Measurements from ENCODE around the gene PPP2R2C. TPM values are rescaled to one million over a fixed set of nuclear protein-coding genes. Genes with fewer than 3 reads are reported as not detected.

The PPP2R2C gene
- total and polyA plus RNA-seq, 2 of the 4 experiments (the other 2 are of a cell fraction) = 0.03 TPM; not detected in 1

DNA sequence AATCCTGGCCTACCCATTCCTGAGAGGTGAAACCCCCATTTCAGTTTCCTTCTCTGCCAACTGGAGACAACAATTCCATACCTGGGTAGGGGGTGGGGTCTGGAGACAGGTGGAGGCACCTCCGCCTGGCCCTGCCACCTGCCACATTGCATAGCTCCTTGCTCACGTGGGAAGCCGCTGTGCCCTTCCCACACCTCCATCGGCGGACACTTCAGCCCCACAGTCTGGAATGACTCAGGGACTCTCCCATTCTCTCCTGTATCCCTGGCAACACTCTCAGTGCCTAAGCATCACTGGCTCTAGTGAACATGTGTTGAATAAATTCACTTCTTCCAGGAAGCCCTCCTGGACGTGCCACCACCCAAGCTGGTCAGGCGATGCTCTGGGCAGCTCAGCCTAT is 21.7 kb downstream of the PPP2R2C start:
- intact Hi-C loops (cut with micrococcal nuclease) (no loop called here), dilution Hi-C loops (cut with HindIII; ENCODE audit: low sequenced_read_pairs, unreplicated experiment) (no loop called here), in situ Hi-C loops (cut with MboI; ENCODE audit: low sequenced_read_pairs) (no loop called here)
- no peak overlapping the region for H3K56ac ChIP-seq (ENCODE audit: extremely low read depth, insufficient read depth, low read length)
- no peak overlapping the region for H2BK5ac ChIP-seq (ENCODE audit: low read depth, low read length, poor library complexity, severe bottlenecking)
- H2AK9ac ChIP-seq (replicated peaks; ENCODE audit: low read depth, low read length, poor library complexity) = no peak overlapping the region
- no peak overlapping the region for H3K18ac ChIP-seq (ENCODE audit: low read depth, low read length)
- no peaks in the 10 kb centered on the region for H3K9me3 ChIP-seq (ENCODE audit: control insufficient read depth, insufficient read depth, low read length)
- TF ChIP-seq BHLHE40 (IDR thresholded peaks at IDR 0.05; ENCODE audit: low read depth, low read length) = no peak
- no peak for TF ChIP-seq NFE2L2 (IDR thresholded peaks at IDR 0.05; ENCODE audit: low read depth, low read length)
- no peak for TF ChIP-seq CEBPB (IDR thresholded peaks at IDR 0.05; ENCODE audit: low read depth, low read length)
- TF ChIP-seq MAZ (IDR thresholded peaks at IDR 0.05; ENCODE audit: borderline replicate concordance, low read depth, low read length) = no peak
- no peak for TF ChIP-seq RCOR1 (IDR thresholded peaks at IDR 0.05; ENCODE audit: insufficient replicate concordance, low read length)
- TF ChIP-seq, protein P1, sequence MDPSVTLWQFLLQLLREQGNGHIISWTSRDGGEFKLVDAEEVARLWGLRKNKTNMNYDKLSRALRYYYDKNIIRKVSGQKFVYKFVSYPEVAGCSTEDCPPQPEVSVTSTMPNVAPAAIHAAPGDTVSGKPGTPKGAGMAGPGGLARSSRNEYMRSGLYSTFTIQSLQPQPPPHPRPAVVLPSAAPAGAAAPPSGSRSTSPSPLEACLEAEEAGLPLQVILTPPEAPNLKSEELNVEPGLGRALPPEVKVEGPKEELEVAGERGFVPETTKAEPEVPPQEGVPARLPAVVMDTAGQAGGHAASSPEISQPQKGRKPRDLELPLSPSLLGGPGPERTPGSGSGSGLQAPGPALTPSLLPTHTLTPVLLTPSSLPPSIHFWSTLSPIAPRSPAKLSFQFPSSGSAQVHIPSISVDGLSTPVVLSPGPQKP (IDR thresholded peaks at IDR 0.05; ENCODE audit: borderline replicate concordance, low read depth, low read length) = no peak
- no peak for TF ChIP-seq POLR2A (IDR thresholded peaks at IDR 0.05; ENCODE audit: low read depth, low read length)
- no peak for TF ChIP-seq CTCF (conservative IDR thresholded peaks at IDR 0.05; ENCODE audit: low read depth, low read length)
- TF ChIP-seq MXI1 (IDR thresholded peaks at IDR 0.05; ENCODE audit: borderline replicate concordance, low read depth, low read length) = no peak
- TF ChIP-seq CHD1 (IDR thresholded peaks at IDR 0.05; ENCODE audit: low read depth, low read length) = no peak
- no peak for TF ChIP-seq FOS (IDR thresholded peaks at IDR 0.05; ENCODE audit: low read depth, low read length)
- no peak for TF ChIP-seq MAFK (IDR thresholded peaks at IDR 0.05; ENCODE audit: low read depth, low read length)
- no peak for TF ChIP-seq SMC3 (IDR thresholded peaks at IDR 0.05; ENCODE audit: low read depth, low read length)
- no peak for TF ChIP-seq RFX5 (IDR thresholded peaks at IDR 0.05; ENCODE audit: low read depth, low read length)
- TF ChIP-seq USF2 (IDR thresholded peaks at IDR 0.05; ENCODE audit: low read depth, low read length) = no peak
- no peak for TF ChIP-seq RAD21 (IDR thresholded peaks at IDR 0.05; ENCODE audit: low read length)
- H3K23ac ChIP-seq (ENCODE audit: low read depth, low read length) = no peak overlapping the region
- no peaks in the 10 kb centered on the region for H3K9me1 ChIP-seq (ENCODE audit: insufficient read depth, low read length)
- CTCF ChIA-PET = no interaction called here
- H2AFZ ChIP-seq (replicated peaks; ENCODE audit: low read length, poor library complexity) = no peak overlapping the region
- H3K14ac ChIP-seq (replicated peaks; ENCODE audit: low read depth, low read length) = no peak overlapping the region
- 70% methylated on average over 2 of the region's 7 CpGs; no CpG with 5 or more reads in 1 of the 2 experiments for WGBS, 2 experiments (ENCODE audit: extremely low coverage in 2 of 2, insufficient read length in 1 of 2)
- ATAC-seq (ENCODE audit: low read depth) (no peak), DNase-seq (no peak)
- H2BK120ac ChIP-seq (ENCODE audit: low read depth, low read length) = no peak overlapping the region
- POLR2A ChIA-PET (ENCODE audit: unreplicated experiment) = no interaction called here
- no peak overlapping the region for H3K27ac ChIP-seq (ENCODE audit: insufficient read depth, low read length)
- H3K4me3 ChIP-seq (ENCODE audit: insufficient read depth, low read depth, low read length) = no peak overlapping the region
- no peak overlapping the region for H2BK20ac ChIP-seq (ENCODE audit: low read depth, low read length)
- H3K4me2 ChIP-seq (ENCODE audit: low read depth, low read length) = no peak overlapping the region
- no peak overlapping the region for H4K91ac ChIP-seq (ENCODE audit: insufficient read depth, low read depth, low read length)
- peaks cover 18% of the 10 kb centered on the region; the same call in 1 of the 2 replicates for H3K27me3 ChIP-seq (ENCODE audit: control insufficient read depth, insufficient read depth, low read length)
- no peak overlapping the region for H4K8ac ChIP-seq (ENCODE audit: low read depth in 2 of 2, low read length in 2 of 2)
- H4K20me1 ChIP-seq (ENCODE audit: insufficient read depth, low read length) = no peaks in the 10 kb centered on the region; the same call in 1 of the 2 replicates
- H3K4ac ChIP-seq (ENCODE audit: low read depth, low read length) = no peak overlapping the region
- no peak overlapping the region for H2BK15ac ChIP-seq (ENCODE audit: low read depth, low read length)
- no peaks in the 10 kb centered on the region for H3K79me1 ChIP-seq (ENCODE audit: low read depth in 1 of 2, low read length in 2 of 2)
- no peak overlapping the region for H2AK5ac ChIP-seq (ENCODE audit: low read depth, low read length)
- no peaks in the 10 kb centered on the region for H3K4me1 ChIP-seq (ENCODE audit: control insufficient read depth, insufficient read depth, low read length)
- H3K36me3 ChIP-seq (ENCODE audit: control insufficient read depth, insufficient read depth, low read length) = no peaks in the 10 kb centered on the region
- H3K9ac ChIP-seq (ENCODE audit: low read depth, low read length) = no peak overlapping the region
- BruUV-seq (replicated peaks) = no TSS peak
- H4K5ac ChIP-seq (ENCODE audit: low read depth, low read length) = no peak overlapping the region

Data from IMR-90 (cell line).